ENCODE data around the gene NACA2.

NACA2 gene

GRCh38 chr17:61600621-61601020, 9.6 kb upstream of the NACA2 start:
- in situ Hi-C loops (cut with HindIII; ENCODE audit: low sequenced_read_pairs) = no loop called here

GRCh38 chr17:61599608-61600007, 8.6 kb upstream of the NACA2 start:
- in situ Hi-C loops (cut with HindIII; ENCODE audit: low sequenced_read_pairs) = loop anchor here (25.0 kb wide), 1 partner anchor 362 kb away; no protein-coding TSS in a partner anchor

- in situ Hi-C loops (cut with HindIII; ENCODE audit: low sequenced_read_pairs) = loop anchor here (25.0 kb wide), 1 partner anchor 361 kb away; no protein-coding TSS in a partner anchor
Observed at GRCh38 chr17:61598014-61598413, 7.0 kb upstream of the NACA2 start.

- in situ Hi-C loops (cut with HindIII; ENCODE audit: low sequenced_read_pairs) = loop anchor here (25.0 kb wide), 1 partner anchor 360 kb away; no protein-coding TSS in a partner anchor
Observed at GRCh38 chr17:61597607-61598006, 6.6 kb upstream of the NACA2 start.

GRCh38 chr17:61595418-61596186, 4.6 kb upstream of the NACA2 start:
- in situ Hi-C loops (cut with HindIII; ENCODE audit: low sequenced_read_pairs) = loop anchor here (25.0 kb wide), 1 partner anchor 358 kb away; no protein-coding TSS in a partner anchor

GRCh38 chr17:61594294-61594825, 3.3 kb upstream of the NACA2 start:
- in situ Hi-C loops (cut with HindIII; ENCODE audit: low sequenced_read_pairs) = loop anchor here (25.0 kb wide), 1 partner anchor 357 kb away; no protein-coding TSS in a partner anchor

GRCh38 chr17:61593426-61593825, 2.4 kb upstream of the NACA2 start:
- in situ Hi-C loops (cut with HindIII; ENCODE audit: low sequenced_read_pairs) = loop anchor here (25.0 kb wide), 1 partner anchor 356 kb away; no protein-coding TSS in a partner anchor

- in situ Hi-C loops (cut with HindIII; ENCODE audit: low sequenced_read_pairs) = loop anchor here (25.0 kb wide), 1 partner anchor 355 kb away; no protein-coding TSS in a partner anchor
Observed at GRCh38 chr17:61591930-61592329, 911 bp upstream of the NACA2 start.

- in situ Hi-C loops (cut with HindIII; ENCODE audit: low sequenced_read_pairs) = loop anchor here (25.0 kb wide), 1 partner anchor 353 kb away; no protein-coding TSS in a partner anchor
Observed at GRCh38 chr17:61589990-61590389, 1.0 kb downstream of the NACA2 start.

- in situ Hi-C loops (cut with HindIII; ENCODE audit: low sequenced_read_pairs) = loop anchor here (25.0 kb wide), 1 partner anchor 351 kb away; no protein-coding TSS in a partner anchor
Observed at GRCh38 chr17:61587807-61588660, 3.0 kb downstream of the NACA2 start.

- in situ Hi-C loops (cut with HindIII; ENCODE audit: low sequenced_read_pairs) = loop anchor here (25.0 kb wide), 1 partner anchor 350 kb away; no protein-coding TSS in a partner anchor
Observed at GRCh38 chr17:61587242-61587641, 3.8 kb downstream of the NACA2 start.

- in situ Hi-C loops (cut with HindIII; ENCODE audit: low sequenced_read_pairs) = loop anchor here (25.0 kb wide), 1 partner anchor 349 kb away; no protein-coding TSS in a partner anchor
Observed at GRCh38 chr17:61586622-61587021, 4.4 kb downstream of the NACA2 start.

GRCh38 chr17:61586031-61586566, 4.9 kb downstream of the NACA2 start:
- in situ Hi-C loops (cut with HindIII; ENCODE audit: low sequenced_read_pairs) = loop anchor here (25.0 kb wide), 1 partner anchor 349 kb away; no protein-coding TSS in a partner anchor

- in situ Hi-C loops (cut with HindIII; ENCODE audit: low sequenced_read_pairs) = loop anchor here (25.0 kb wide), 1 partner anchor 348 kb away; no protein-coding TSS in a partner anchor
Observed at GRCh38 chr17:61584866-61585265, 6.2 kb downstream of the NACA2 start.

- in situ Hi-C loops (cut with HindIII; ENCODE audit: low sequenced_read_pairs) = loop anchor here (25.0 kb wide), 1 partner anchor 347 kb away; no protein-coding TSS in a partner anchor
Observed at GRCh38 chr17:61584266-61584665, 6.8 kb downstream of the NACA2 start.

- in situ Hi-C loops (cut with HindIII; ENCODE audit: low sequenced_read_pairs) = loop anchor here (25.0 kb wide), 1 partner anchor 346 kb away; no protein-coding TSS in a partner anchor
Observed at GRCh38 chr17:61583660-61584264, 7.3 kb downstream of the NACA2 start.

- in situ Hi-C loops (cut with HindIII; ENCODE audit: low sequenced_read_pairs) = loop anchor here (25.0 kb wide), 1 partner anchor 346 kb away; no protein-coding TSS in a partner anchor
Observed at GRCh38 chr17:61583242-61583641, 7.8 kb downstream of the NACA2 start.

GRCh38 chr17:61582593-61582992, 8.4 kb downstream of the NACA2 start:
- in situ Hi-C loops (cut with HindIII; ENCODE audit: low sequenced_read_pairs) = loop anchor here (25.0 kb wide), 1 partner anchor 345 kb away; no protein-coding TSS in a partner anchor

- in situ Hi-C loops (cut with HindIII; ENCODE audit: low sequenced_read_pairs) = loop anchor here (25.0 kb wide), 1 partner anchor 344 kb away; no protein-coding TSS in a partner anchor
Observed at GRCh38 chr17:61581611-61582349, 9.2 kb downstream of the NACA2 start.

Data from DLD1 (cell line).